Liver (tissue), 3 donors: ENCODE results near the gene SYT8.

Experiments used
- ATF3 ChIP-seq: IDR thresholded peaks from 2 replicates; pipeline ENCODE4 v1.6.1; 2016; ENCODE audit warnings: antibody characterized with exemption
- CTCF ChIP-seq: fragments of 150-350 bp; IDR thresholded peaks from 2 replicates; pipeline ENCODE4 v1.5.1; 2017; ENCODE audit warnings: improper control_type of control experiment, low read depth, low read length; ENCODE audit not compliant: missing input control
- EGR1 ChIP-seq, 2 donors: IDR thresholded peaks; 2 replicates each; pipeline ENCODE4 v1.6.1; 2016 to 2018; ENCODE audit warnings: antibody characterized with exemption in 2 of 2, low read depth in 2 of 2
- FOXA1 ChIP-seq: IDR thresholded peaks from 2 replicates; pipeline ENCODE4 v1.6.1; 2016; ENCODE audit warnings: antibody characterized with exemption
- GABPA ChIP-seq, 2 donors: IDR thresholded peaks in 1 of 2; conservative IDR thresholded peaks in 1 of 2; 2 replicates each; pipeline ENCODE4 v1.6.1; 2016; ENCODE audit warnings: antibody characterized with exemption in 2 of 2, mild to moderate bottlenecking in 1 of 2, moderate library complexity in 1 of 2
- HNF4A ChIP-seq, 2 donors: conservative IDR thresholded peaks; 2 replicates each; pipeline ENCODE4 v1.6.1; 2016; ENCODE audit warnings: antibody characterized with exemption in 2 of 2, mild to moderate bottlenecking in 2 of 2
- HNF4G ChIP-seq: IDR thresholded peaks from 2 replicates; pipeline ENCODE4 v1.6.1; 2016; ENCODE audit warnings: antibody characterized with exemption
- JUND ChIP-seq, 2 donors: IDR thresholded peaks; 2 replicates each; pipeline ENCODE4 v1.6.1; 2016; ENCODE audit warnings: antibody characterized with exemption in 2 of 2
- MAX ChIP-seq: IDR thresholded peaks from 2 replicates; pipeline ENCODE4 v1.6.1; 2016; ENCODE audit warnings: antibody characterized with exemption
- RAD21 ChIP-seq, 2 donors: IDR thresholded peaks; 2 replicates each; pipeline ENCODE4 v1.6.1; 2016; ENCODE audit warnings: antibody characterized with exemption in 2 of 2, mild to moderate bottlenecking in 2 of 2
- REST ChIP-seq: IDR thresholded peaks from 2 replicates; pipeline ENCODE4 v1.6.1; 2016; ENCODE audit warnings: antibody characterized with exemption, mild to moderate bottlenecking
- TAF1 ChIP-seq: conservative IDR thresholded peaks from 2 replicates; pipeline ENCODE4 v1.6.1; 2016; ENCODE audit warnings: antibody characterized with exemption, mild to moderate bottlenecking
- YY1 ChIP-seq: IDR thresholded peaks from 2 replicates; pipeline ENCODE4 v1.6.1; 2016; ENCODE audit warnings: antibody characterized with exemption, mild to moderate bottlenecking
- ZBTB33 ChIP-seq: IDR thresholded peaks from 2 replicates; pipeline ENCODE4 v1.6.1; 2016; ENCODE audit warnings: antibody characterized with exemption
- donor health status: healthy.
- donor health status: healthy.

GRCh38 chr11:1830004-1830321 is 4.8 kb upstream of the SYT8 start:
- TF ChIP-seq EGR1 (IDR thresholded peaks at IDR 0.05; ENCODE audit: low read depth in 2 of 2) (no peak), CTCF (no peak), MAX (no peak), YY1 (no peak), HNF4G (no peak), RAD21 (IDR thresholded peaks at IDR 0.05) (no peak), ATF3 (no peak), ZBTB33 (no peak), JUND (IDR thresholded peaks at IDR 0.05) (no peak), TAF1 (no peak), GABPA (IDR thresholded peaks at IDR 0.05 in 1 of 2, conservative IDR thresholded peaks at IDR 0.05 in 1 of 2) (no peak), FOXA1 (no peak), REST (no peak), HNF4A (conservative IDR thresholded peaks at IDR 0.05) (no peak)
